ENCODE results near the gene HMGXB3.
A peak's percentile ranks its signal among the peaks of the same experiment; 100 is the strongest.

HMGXB3 gene, protein sequence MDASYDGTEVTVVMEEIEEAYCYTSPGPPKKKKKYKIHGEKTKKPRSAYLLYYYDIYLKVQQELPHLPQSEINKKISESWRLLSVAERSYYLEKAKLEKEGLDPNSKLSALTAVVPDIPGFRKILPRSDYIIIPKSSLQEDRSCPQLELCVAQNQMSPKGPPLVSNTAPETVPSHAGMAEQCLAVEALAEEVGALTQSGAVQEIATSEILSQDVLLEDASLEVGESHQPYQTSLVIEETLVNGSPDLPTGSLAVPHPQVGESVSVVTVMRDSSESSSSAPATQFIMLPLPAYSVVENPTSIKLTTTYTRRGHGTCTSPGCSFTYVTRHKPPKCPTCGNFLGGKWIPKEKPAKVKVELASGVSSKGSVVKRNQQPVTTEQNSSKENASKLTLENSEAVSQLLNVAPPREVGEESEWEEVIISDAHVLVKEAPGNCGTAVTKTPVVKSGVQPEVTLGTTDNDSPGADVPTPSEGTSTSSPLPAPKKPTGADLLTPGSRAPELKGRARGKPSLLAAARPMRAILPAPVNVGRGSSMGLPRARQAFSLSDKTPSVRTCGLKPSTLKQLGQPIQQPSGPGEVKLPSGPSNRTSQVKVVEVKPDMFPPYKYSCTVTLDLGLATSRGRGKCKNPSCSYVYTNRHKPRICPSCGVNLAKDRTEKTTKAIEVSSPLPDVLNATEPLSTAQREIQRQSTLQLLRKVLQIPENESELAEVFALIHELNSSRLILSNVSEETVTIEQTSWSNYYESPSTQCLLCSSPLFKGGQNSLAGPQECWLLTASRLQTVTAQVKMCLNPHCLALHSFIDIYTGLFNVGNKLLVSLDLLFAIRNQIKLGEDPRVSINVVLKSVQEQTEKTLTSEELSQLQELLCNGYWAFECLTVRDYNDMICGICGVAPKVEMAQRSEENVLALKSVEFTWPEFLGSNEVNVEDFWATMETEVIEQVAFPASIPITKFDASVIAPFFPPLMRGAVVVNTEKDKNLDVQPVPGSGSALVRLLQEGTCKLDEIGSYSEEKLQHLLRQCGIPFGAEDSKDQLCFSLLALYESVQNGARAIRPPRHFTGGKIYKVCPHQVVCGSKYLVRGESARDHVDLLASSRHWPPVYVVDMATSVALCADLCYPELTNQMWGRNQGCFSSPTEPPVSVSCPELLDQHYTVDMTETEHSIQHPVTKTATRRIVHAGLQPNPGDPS (N-terminal part only)
- total RNA-seq = 99.0 to 138 reads per million in 2 experiments

- peak; percentile 59 for DNase-seq (ENCODE audit: low read depth)
Measured at GRCh38 chr5:150000256-150000989, at the start of gene HMGXB3, which contains the start of gene TIGD6. Gene HMGXB3 (plus strand): TSS chr5:150000739. CDS start chr5:150004853, 4,114 bp downstream. Gene TIGD6 (minus strand): TSS chr5:150000654. CDS start chr5:149996348, 4,306 bp downstream.

GRCh38 chr5:149951138-149951749, 49.3 kb upstream of the HMGXB3 start:
- DNase-seq (ENCODE audit: low read depth) = no peak

DNA sequence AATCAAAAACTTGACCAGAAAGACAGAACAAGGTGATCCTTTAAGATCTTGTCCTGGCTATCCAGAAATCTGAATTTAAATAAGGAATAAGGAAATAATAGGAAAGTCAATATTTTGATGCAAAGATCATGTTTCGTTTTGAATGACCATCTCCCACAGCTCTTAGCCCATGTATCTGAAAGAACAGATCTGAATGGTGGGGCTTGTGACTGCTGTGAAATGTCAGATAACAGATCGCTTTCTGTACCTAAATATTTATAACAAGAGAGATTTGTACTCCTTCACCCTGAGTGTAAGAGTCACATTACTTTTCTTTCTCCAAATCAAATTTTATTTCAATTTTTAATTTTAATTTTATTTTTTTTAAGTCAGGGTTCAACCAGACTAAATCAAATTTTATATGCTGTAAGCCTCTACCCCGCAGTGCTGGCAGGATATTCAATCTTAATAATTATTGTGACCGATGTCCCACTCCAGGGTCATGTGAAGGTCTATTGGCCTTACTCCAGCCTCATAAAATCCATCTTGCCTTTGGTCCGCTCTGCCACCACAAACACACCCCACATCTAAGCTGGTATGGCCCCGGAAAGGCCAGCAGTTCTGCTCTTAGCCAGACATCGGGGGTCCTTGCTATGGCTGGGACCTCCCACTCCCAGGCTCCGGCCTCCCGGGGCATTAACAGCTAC, 47.0 kb upstream of the HMGXB3 start:
- DNase-seq (ENCODE audit: low read depth) = no peak

DNA sequence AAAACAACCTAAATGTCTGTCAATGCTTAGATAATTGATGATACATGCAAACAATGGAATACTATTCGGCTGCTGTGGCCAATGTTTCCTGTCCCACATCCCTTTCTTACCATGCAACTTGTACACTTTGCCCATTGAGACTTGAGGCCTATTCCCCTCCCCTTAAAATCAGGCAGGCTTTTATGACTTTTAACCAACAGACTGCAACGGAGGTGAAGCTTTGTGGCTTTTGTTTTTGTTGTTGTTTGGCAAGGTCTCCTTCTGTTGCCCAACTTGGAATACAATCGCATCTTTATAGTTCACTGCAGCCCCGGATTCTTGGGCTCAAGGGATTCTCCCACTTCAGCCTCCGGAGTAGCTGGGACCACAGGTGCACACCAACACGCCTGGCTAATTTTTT, 45.7 kb upstream of the HMGXB3 start:
- no peak for DNase-seq (ENCODE audit: low read depth)

DNA sequence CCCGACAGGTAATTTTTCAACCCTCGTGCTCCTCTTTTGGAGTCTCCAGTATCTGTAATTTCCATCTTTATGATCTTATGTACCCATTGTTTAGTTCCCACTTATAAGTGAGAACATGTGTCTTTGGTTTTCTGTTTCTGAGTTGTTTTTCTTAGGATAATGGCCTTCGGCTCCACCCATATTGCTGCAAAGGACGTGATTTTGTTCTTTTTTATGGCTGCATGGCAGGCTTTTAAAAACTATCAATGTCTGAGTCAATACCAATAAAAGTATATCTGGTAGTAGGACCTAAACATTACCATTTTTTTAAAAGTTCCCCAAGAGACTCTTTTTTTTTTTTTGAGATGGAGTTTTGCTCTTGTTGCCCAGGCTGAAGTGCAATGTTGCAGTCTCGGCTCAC, 43.9 kb upstream of the HMGXB3 start:
- DNase-seq (ENCODE audit: low read depth) = no peak

- no peak for DNase-seq (ENCODE audit: low read depth)
Measured at GRCh38 chr5:149957855-149958254, 42.7 kb upstream of the HMGXB3 start.

DNA sequence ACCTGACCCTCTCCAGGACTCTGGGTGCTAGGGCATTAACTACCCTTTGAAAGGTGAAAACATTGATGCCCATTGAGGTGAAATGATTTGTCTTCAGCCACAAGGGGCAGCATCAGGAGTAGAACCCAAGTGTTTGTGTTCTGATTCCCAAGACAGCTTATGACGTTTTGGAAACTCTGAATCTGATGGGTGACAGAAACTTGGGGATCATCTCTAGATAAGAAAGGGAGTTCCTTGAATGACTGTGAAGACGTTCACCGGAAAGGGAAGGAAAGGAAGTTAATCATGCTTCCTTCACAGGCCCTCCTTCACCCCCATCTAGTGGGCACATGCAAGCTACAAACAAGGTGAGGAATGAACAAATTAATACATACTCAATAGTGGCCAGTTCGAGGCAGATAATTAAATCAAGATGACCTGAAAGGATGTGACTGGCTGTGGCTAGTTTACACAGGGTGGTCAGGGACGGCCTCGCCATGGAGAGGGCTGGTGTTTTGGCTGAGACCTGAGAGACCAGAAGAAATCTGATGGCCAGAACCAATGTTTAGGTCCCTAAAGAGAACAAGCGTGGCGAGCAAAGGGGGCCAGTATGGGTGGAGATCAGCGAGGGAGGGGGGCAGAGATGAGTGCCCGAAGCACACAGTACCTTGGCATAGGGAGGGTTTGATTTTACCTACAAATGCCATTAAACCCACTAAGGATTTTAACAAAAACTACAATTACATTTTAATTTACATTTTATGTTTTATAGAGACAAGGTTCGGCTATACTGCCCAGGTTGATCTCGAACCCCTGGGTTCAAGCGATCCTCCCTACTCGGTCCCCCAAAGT, 40.9 kb upstream of the HMGXB3 start:
- DNase-seq (ENCODE audit: low read depth) = peak; percentile 13

- DNase-seq (ENCODE audit: low read depth) = peak; percentile 90
Measured at GRCh38 chr5:149960272-149961185, 40.0 kb upstream of the HMGXB3 start, which contains the start of gene SLC26A2. Gene SLC26A2 (plus strand): TSS chr5:149960758. CDS start chr5:149977653, 16,895 bp downstream.

DNA sequence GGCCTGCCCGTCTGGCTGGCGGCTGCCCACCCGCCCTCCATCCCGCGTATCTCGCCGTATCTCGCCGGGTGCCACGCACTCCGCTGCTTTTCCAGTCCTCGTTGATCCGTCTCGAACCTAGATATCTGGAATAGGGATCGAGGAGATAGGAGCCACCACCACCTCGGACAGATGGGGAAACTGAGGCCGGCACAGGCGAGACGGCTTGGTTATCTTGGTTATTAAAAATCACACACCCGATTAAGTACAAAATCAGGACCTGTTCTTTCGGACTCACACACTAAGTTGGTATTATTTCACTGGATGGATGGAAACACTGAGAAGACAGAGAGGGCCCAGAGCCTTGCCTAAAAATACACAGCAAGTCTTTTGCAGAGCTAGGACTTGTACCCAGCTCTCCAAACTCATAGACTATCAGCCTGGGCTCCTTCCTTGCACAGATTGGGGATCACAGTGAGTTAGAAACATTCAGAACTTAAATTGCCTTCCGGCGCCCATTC, 39.3 kb upstream of the HMGXB3 start:
- no peak for DNase-seq (ENCODE audit: low read depth)

- DNase-seq (ENCODE audit: low read depth) = no peak
Measured at GRCh38 chr5:149961957-149962409, 38.6 kb upstream of the HMGXB3 start.

DNA sequence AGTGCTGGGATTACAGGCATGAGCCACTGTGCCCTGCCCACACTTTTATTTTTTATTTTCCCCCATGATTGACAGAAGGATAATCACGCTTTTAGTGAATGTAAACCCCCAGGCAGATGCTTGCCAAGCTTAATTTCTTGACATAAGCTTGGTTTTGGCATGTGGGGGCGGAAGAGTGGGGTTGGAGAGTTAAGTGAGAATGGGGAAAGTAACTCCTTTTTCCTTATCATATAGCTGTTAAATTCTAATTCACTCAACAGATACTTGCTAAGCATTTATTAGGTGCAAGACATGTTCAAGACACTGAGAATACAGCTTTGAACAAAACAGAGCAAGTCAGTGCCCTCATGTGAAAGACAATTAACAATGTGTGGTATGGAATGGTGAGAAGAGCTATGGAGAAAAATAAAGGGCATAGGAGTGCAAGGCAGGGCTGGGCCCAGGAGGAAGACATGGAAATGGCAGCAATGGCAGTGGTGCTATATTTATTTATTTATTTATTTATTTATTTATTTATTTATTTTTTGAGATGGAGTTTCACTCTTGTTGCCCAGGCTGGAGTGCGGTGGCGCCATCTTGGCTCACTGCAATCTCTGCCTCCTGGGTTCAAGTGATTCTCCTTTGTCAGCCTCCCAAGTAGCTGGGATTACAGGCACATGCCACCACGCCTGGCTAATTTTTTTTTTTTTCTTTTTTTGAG, 37.8 kb upstream of the HMGXB3 start:
- no peak for DNase-seq (ENCODE audit: low read depth)

GRCh38 chr5:149963729-149964128, 36.8 kb upstream of the HMGXB3 start:
- DNase-seq (ENCODE audit: low read depth) = no peak

DNA sequence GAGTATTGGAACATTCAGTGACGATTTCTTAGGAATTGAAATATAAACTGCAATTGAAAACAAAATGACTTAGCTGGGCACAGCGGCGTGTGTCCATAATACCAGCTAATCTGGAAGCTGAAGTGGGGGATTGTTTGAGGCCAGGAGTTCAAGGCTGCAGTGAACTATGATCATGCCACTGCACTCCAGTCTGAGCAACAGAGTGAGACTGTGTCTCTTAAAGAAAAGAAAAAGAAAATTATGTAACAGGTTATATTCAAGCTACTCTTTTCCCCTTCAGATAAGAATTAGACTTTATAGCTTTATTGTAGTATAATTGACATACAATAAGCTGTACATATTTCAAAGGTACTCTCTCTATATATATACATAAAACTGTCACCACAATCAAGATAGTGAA, 33.6 kb upstream of the HMGXB3 start:
- DNase-seq (ENCODE audit: low read depth) = no peak

DNA sequence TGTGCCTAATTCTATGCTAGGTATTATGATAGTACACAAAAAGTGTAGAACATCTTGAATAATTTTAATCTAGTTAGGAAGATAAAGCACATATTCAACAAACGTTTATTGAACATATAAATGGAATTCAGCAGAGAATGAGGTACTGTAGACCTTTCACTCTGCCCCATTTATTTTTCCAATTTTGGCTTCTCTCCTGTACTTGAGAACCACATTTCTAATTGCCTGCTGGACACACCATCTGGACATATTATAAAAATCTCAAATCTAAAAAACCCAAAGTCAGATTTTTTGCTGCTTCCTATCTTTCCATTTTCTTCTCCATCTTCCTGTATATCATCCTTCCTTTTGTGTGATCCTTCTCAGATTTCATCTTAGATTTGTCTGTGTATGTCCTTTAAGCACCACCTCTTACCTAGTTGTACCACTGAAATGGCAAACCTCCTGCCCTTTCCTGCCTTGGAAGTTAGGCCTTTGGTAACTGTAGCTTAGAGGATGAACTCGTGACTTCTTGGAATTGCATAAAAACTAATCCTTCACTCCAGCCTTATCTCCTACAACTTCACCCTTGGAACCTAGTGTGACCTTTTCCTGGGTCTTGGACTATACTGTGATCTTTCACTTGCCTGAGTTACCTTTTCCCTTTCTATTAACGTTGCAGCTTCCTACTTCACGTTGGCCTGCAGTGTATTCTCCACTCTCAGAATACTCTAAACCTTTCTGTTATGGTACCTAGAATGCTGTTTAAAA, 31.2 kb upstream of the HMGXB3 start:
- DNase-seq (ENCODE audit: low read depth) = no peak

DNA sequence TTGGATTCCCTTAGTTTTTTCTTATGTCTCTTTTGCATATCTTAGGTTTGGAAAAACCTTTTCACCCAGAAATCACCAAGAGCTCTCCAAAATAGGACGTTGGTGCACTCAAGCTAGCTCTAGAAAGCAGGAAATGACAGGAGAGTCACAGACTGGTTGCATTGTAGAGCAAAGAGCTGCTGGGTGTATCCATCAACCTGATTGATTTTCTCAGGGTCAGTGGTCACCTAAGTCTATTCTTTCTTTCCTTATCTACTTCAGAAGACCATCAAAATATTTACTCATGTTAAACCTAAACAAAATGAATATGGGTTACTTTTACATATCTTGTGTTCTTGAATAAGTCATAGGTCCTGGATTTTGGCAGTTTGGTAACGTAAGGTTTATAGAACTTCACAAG, 25.1 kb upstream of the HMGXB3 start:
- DNase-seq (ENCODE audit: low read depth) = no peak

DNA sequence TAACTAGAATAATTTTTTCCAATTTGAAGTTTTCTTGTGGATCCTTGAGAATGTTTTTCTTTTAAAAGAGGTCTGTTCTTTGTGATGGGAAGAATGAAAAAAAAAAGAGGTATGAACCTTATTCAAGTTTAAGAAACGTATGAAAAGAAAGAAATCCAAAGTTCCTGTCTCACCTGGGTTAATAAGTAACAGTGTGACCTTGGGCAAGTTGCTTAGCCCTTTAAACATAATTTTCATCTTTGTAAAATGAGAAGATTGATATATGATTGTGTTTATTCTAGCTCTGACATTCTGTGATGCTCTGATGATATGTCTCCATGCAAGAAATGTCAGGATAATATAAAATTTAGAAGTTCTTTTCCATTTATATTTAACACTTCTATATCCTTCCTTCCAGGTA, 20.6 kb upstream of the HMGXB3 start:
- no peak for DNase-seq (ENCODE audit: low read depth)

GRCh38 chr5:149981206-149981605, 19.3 kb upstream of the HMGXB3 start:
- no peak for DNase-seq (ENCODE audit: low read depth)

Measured in T follicular helper cell (primary cell).